K562 (cell line): ENCODE measurements around the gene FAM83E. TPM values are rescaled to one million over a fixed set of nuclear protein-coding genes. Genes with fewer than 3 reads are reported as not detected.

Experiments
- BRD4 ChIP-seq: fragments of 200-600 bp; sonication (generic); IDR thresholded peaks from 2 replicates; pipeline ENCODE4 v1.6.1; 2017; ENCODE audit warnings: inconsistent platforms
- BRF2 ChIP-seq: IDR thresholded peaks from 3 replicates; pipeline ENCODE4 v1.6.1; 2011; ENCODE audit warnings: borderline replicate concordance, mild to moderate bottlenecking; ENCODE audit not compliant: insufficient read length, insufficient read depth
- CLOCK ChIP-seq: fragments of 250-450 bp; sonication (Bioruptor Pico); IDR thresholded peaks from 2 replicates; pipeline ENCODE4 v1.4.0; 2020; ENCODE audit warnings: mild to moderate bottlenecking, moderate library complexity, borderline replicate concordance
- EZH2 ChIP-seq: IDR thresholded peaks from 2 replicates; pipeline ENCODE4 v1.6.1; 2012; ENCODE audit warnings: low read depth, mild to moderate bottlenecking, inconsistent platforms, low read length, borderline replicate concordance
- FOXK2 ChIP-seq, 2 experiments: fragments of 450-650 bp; IDR thresholded peaks in 1 of 2; conservative IDR thresholded peaks in 1 of 2; 2 replicates each; pipeline ENCODE4 v1.6.1; 2016; ENCODE audit warnings: low read depth in 2 of 2, mild to moderate bottlenecking in 1 of 2
- GTF2F1 ChIP-seq: IDR thresholded peaks from 2 replicates; pipeline ENCODE4 v1.6.1; 2011; ENCODE audit warnings: low read depth, low read length, improper control_type of control experiment
- KDM5B ChIP-seq: fragments of 200-600 bp; sonication (generic); IDR thresholded peaks from 2 replicates; pipeline ENCODE4 v1.6.1; 2012; ENCODE audit warnings: low read depth, mild to moderate bottlenecking, moderate library complexity, low read length, control low read depth, inconsistent platforms; ENCODE audit not compliant: insufficient replicate concordance
- LEF1 ChIP-seq: fragments of 450-650 bp; IDR thresholded peaks from 2 replicates; pipeline ENCODE4 v1.6.1; 2016; ENCODE audit warnings: mild to moderate bottlenecking
- MAFG ChIP-seq: fragments of 450-650 bp; conservative IDR thresholded peaks from 2 replicates; pipeline ENCODE4 v1.6.1; 2016; ENCODE audit warnings: missing genetic modification characterization, missing compliant biosample characterization
- NR0B1 ChIP-seq: fragments of 450-650 bp; IDR thresholded peaks from one replicate; pipeline ENCODE4 v1.6.1; 2018; ENCODE audit warnings: mild to moderate bottlenecking, moderate library complexity; ENCODE audit not compliant: partially characterized antibody
- PPARD ChIP-seq: fragments of 250-450 bp; sonication (Bioruptor Pico); IDR thresholded peaks from 2 replicates; pipeline ENCODE4 v1.8.0; 2022; ENCODE audit warnings: inconsistent platforms, mild to moderate bottlenecking, moderate library complexity
- RFX1 ChIP-seq: fragments of 450-650 bp; IDR thresholded peaks from 2 replicates; pipeline ENCODE4 v1.6.1; 2016; ENCODE audit warnings: mild to moderate bottlenecking, moderate library complexity
- SMAD1 ChIP-seq: fragments of 150-350 bp; IDR thresholded peaks from 2 replicates; pipeline ENCODE4 v1.6.1; 2014; ENCODE audit warnings: low read length, low read depth; ENCODE audit not compliant: partially characterized antibody
- SP1 ChIP-seq: sonication (generic); formaldehyde crosslinking; IDR thresholded peaks from 2 replicates; pipeline ENCODE4 v1.8.1; 2022; ENCODE audit warnings: mild to moderate bottlenecking, missing genetic modification reagents
- ZBTB2 ChIP-seq: fragments of 450-650 bp; IDR thresholded peaks from 2 replicates; pipeline ENCODE4 v1.6.1; 2016; ENCODE audit warnings: antibody characterized with exemption
- ZFP30 ChIP-seq: fragments of 250-450 bp; sonication (Bioruptor Pico); IDR thresholded peaks from 2 replicates; pipeline ENCODE4 v1.8.0; 2022; ENCODE audit warnings: moderate library complexity, mild to moderate bottlenecking, inconsistent platforms, borderline replicate concordance
- ZNF280A ChIP-seq: fragments of 450-650 bp; IDR thresholded peaks from 2 replicates; pipeline ENCODE4 v1.6.1; 2018; ENCODE audit warnings: mild to moderate bottlenecking, low read depth; ENCODE audit not compliant: partially characterized antibody
- ZNF668 ChIP-seq: fragments of 250-450 bp; sonication (Bioruptor Pico); IDR thresholded peaks from 2 replicates; pipeline ENCODE4 v1.8.0; 2022; ENCODE audit warnings: mild to moderate bottlenecking, inconsistent platforms
- polyA plus RNA-seq, 8 experiments: library from polyadenylated mRNA; depleted of rRNA in 4 of 8; stranded (reverse) in 5 of 8; unstranded in 3 of 8; fragments of >200 nt; fragmentation: Nextera tagmentation in 2 of 8; fragmentation: Illumina TruSeq in 1 of 8; extraction: Ambion mirVana in 2 of 8; extraction: Trizol in 1 of 8; gene quantifications; 2 replicates each; pipeline versions ENCODE4 v1.2.1 to v1.2.3, GENCODE V29; 2011 to 2014; ENCODE audit warnings: inconsistent platforms in 1 of 8, missing spikeins in 1 of 8
- total RNA-seq, 7 experiments: library from RNA; depleted of rRNA in 6 of 7; stranded (reverse); fragments of >200 nt in 6 of 7; fragmentation: Illumina TruSeq in 2 of 7; extraction: Trizol in 2 of 7; gene quantifications; 2 replicates each; pipeline versions ENCODE4 v1.2.1 to v1.2.3, GENCODE V29; 2011 to 2021; ENCODE audit warnings: low replicate concordance in 1 of 7
- TF ChIP-seq, protein P1 (sequence below): fragments of 250-450 bp; sonication (Bioruptor Pico); IDR thresholded peaks from 2 replicates; pipeline ENCODE4 v1.5.1; 2021; ENCODE audit warnings: mild to moderate bottlenecking

Gene FAM83E
- total and polyA plus RNA-seq, 9 of the 15 experiments (the other 6 are each of a cell fraction or from before 2014, with no cell fraction given), result 0.15 to 0.87 (median 0.29) TPM; not detected in 4

GRCh38 chr19:48624067-48624594 is 9.3 kb upstream of the FAM83E start (continued):
- TF ChIP-seq, protein P1, sequence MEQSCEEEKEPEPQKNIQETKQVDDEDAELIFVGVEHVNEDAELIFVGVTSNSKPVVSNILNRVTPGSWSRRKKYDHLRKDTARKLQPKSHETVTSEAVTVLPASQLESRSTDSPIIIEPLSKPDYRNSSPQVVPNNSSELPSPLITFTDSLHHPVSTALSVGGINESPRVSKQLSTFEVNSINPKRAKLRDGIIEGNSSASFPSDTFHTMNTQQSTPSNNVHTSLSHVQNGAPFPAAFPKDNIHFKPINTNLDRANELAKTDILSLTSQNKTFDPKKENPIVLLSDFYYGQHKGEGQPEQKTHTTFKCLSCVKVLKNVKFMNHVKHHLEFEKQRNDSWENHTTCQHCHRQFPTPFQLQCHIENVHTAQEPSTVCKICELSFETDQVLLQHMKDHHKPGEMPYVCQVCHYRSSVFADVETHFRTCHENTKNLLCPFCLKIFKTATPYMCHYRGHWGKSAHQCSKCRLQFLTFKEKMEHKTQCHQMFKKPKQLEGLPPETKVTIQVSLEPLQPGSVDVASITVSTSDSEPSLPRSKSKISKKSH, result no peak
- TF ChIP-seq ZNF668 (no peak), NR0B1 (no peak), RFX1 (no peak), MAFG (tag) (no peak), PPARD (CRISPR knock-in tag) (no peak), FOXK2 (conservative IDR thresholded peaks at IDR 0.05 in 1 of 2, IDR thresholded peaks at IDR 0.05 in 1 of 2; ENCODE audit: low read depth in 2 of 2) (no peak), BRD4 (no peak), EZH2 (no peak), SMAD1 (no peak), ZNF280A (no peak), GTF2F1 (no peak), CLOCK (CRISPR knock-in tag) (no peak), ZBTB2 (no peak), ZFP30 (no peak), LEF1 (no peak), SP1 (CRISPR knock-in tag) (peak; percentile 95), KDM5B (no peak), BRF2 (no peak)
